Mesodermal cell (in vitro differentiated cells): ENCODE results near the gene MFAP5.

Experiments
- H3K27ac ChIP-seq: 2 replicates; pipeline ENCODE4 v1.7.0; 2013; ENCODE audit warnings: mild to moderate bottlenecking, low read depth, low read length, moderate library complexity; ENCODE audit not compliant: severe bottlenecking
- H3K36me3 ChIP-seq: 2 replicates; pipeline ENCODE4 v1.7.1; 2013; ENCODE audit warnings: mild to moderate bottlenecking, low read length, moderate library complexity; ENCODE audit not compliant: control insufficient read depth, insufficient read depth
- H3K4me1 ChIP-seq: one replicate; pipeline ENCODE4 v1.7.1; 2013; ENCODE audit warnings: mild to moderate bottlenecking, low read length; ENCODE audit not compliant: insufficient read depth, control insufficient read depth, poor library complexity, severe bottlenecking
- H3K4me3 ChIP-seq: 2 replicates; pipeline ENCODE4 v1.7.0; 2013; ENCODE audit warnings: low read length, control low read depth, mild to moderate bottlenecking; ENCODE audit not compliant: insufficient read depth, poor library complexity, severe bottlenecking; ENCODE audit errors: extremely low read depth
- H3K9me3 ChIP-seq: 2 replicates; pipeline ENCODE4 v1.7.1; 2013; ENCODE audit warnings: mild to moderate bottlenecking, low read length, moderate library complexity; ENCODE audit not compliant: control insufficient read depth
- WGBS, 2 experiments: methylation state at CpG; one replicate each; pipeline ENCODE4 v1.1.5; 2013; ENCODE audit warnings: missing lambda C conversion rate in 2 of 2; ENCODE audit not compliant: insufficient coverage in 2 of 2; 5-methylcytosine and 5-hydroxymethylcytosine counted together

The MFAP5 gene

DNA sequence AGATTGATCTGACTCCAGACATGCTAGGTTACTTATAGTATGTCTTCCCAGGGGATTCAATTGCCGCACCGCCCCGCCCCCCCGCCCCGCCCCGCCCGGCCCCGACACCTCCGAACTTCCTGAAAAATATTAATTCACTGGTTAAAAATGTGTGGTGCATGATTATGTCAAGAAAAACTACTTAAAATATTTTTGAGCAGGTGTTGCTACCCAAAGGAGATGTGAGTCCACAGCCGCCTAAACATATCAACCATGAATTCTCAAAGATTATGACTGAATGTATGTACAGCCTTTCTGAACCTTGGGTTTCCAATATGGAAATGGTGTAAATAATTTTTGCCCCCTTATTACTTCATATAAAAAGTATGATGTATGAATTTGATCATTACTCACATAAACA is 32.5 kb upstream of the MFAP5 start:
- Histone ChIP-seq H3K4me1 (peaks cover 28% of the 10 kb centered on the region), H3K9me3 (no peaks in the 10 kb centered on the region), H3K36me3 (peaks cover 2% of the 10 kb centered on the region), H3K4me3 (no peak overlapping the region), H3K27ac (no peak overlapping the region)
- 97% methylated on average over 5 of the region's 10 CpGs; no CpG with 5 or more reads in 1 of the 2 experiments for WGBS, 2 experiments

DNA sequence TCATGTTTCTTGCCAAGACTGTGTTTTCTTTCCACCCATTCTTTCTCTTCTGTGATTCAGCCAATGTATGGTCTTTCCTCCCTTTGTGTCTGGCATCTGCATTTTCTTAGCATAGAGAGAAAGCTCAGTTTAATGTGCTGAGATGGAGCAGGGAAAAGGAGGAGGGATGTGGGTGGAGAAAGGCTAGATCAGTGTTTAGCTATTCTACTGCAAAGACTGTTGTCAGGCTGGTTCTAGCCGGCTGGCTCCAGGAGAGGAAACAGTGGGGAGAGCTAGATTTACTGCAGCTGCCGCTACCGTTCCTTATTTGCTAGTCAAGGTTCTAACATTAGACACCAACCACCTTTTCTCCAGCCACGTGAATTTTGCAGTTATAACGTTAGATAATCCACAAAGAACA is 29.9 kb upstream of the MFAP5 start:
- 6% methylated on average over 3 of the region's 5 CpGs; no CpG with 5 or more reads in 1 of the 2 experiments for WGBS, 2 experiments
- Histone ChIP-seq H3K4me1 (peaks cover 38% of the 10 kb centered on the region), H3K9me3 (no peaks in the 10 kb centered on the region)

DNA sequence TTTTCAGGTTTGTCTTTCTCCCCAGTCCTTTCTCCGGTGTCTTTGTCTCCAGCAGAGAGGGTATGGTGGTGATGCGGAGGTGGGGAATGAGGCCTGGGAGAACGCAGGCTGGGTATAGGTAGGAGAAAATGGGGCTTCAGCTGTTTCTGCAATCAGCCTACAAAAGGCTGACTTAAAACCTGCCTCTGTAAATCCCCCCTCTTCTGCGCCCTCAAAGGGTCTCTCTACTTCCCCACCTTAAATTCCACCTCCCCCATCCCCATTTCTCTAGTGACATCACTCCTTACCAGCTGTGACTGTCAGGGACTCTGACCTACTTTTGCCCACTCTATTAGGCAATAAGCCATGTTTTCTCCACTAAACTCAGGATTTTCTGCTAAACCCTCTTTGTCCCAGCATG is 27.1 kb upstream of the MFAP5 start:
- Histone ChIP-seq H3K36me3 (no peaks in the 10 kb centered on the region), H3K4me1 (peaks cover 34% of the 10 kb centered on the region), H3K4me3 (no peak overlapping the region), H3K27ac (no peak overlapping the region), H3K9me3 (no peaks in the 10 kb centered on the region)
- 40 to 56% methylated on average over 1 of the region's 4 CpGs for WGBS, 2 experiments

More for the DNA sequence above, 29.9 kb upstream of the MFAP5 start:
- Histone ChIP-seq H3K36me3 (no peaks in the 10 kb centered on the region), H3K4me3 (no peak overlapping the region), H3K27ac (peak overlapping the region; percentile 82)

DNA sequence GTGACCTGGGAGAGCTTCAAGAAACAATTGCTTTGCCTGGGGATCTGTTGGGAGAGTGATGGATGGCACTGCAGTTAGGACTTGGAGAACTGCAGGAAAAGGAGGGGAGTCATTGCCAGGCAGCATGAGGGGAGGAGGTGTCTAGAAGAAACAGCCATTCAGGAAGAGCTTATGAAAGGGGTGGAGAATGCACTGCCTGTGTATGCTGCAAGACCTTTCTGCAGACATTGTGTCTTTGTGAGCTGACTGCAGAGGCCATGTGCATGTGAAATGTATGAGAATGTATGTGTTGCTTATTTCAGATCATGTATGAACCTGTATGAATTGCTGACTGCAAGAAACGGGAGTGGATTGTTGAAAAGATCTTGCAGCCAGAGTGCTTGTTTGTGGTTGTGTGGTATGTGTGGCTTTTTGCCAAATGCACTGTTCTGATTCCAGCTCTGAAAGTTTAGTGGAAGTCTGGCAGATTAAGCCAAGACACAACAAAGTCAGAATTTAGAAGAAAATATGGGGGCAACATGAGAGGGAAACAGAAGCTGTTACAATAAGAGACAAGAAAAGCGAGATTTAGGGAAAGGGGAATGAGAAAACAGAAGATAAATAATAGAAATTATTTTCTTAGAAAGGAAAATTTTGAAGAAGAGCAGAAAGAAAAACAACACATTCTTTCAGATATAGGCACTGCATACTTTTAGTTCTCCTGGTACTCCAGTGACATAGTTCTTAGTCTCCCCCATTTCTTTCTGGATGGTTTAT is 25.4 kb upstream of the MFAP5 start:
- Histone ChIP-seq H3K36me3 (no peaks in the 10 kb centered on the region), H3K27ac (peak overlapping the region; percentile 77), H3K9me3 (no peaks in the 10 kb centered on the region), H3K4me3 (no peak overlapping the region), H3K4me1 (peaks cover 33% of the 10 kb centered on the region)
- 46 to 91% methylated on average over 1 of the region's 2 CpGs for WGBS, 2 experiments

DNA sequence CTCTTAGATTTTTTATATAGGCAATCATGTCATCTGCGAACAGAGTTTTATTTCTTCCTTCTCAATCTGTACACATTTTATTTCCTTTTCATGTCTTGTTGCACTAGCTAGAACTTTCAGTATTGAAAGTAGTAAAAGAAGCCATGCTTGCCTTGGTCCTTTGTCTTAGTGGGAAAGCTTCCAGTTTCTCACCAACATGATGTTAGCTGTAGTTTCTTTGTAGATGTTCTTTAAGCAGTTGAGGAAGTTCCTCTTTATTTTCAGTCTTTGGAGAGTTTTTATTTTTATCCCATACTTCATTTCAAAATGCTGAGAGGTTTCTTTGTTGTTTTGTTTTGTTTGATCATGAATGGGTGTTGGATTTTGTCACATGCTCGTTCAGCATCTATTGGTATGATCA is 22.4 kb upstream of the MFAP5 start:
- no peak overlapping the region for H3K27ac ChIP-seq
- no peak overlapping the region for H3K4me3 ChIP-seq
- H3K36me3 ChIP-seq, result no peaks in the 10 kb centered on the region
- 88 to 100% methylated on average over 1 of the region's 2 CpGs for WGBS, 2 experiments
- H3K4me1 ChIP-seq, result peaks cover 39% of the 10 kb centered on the region
- H3K9me3 ChIP-seq, result no peaks in the 10 kb centered on the region

DNA sequence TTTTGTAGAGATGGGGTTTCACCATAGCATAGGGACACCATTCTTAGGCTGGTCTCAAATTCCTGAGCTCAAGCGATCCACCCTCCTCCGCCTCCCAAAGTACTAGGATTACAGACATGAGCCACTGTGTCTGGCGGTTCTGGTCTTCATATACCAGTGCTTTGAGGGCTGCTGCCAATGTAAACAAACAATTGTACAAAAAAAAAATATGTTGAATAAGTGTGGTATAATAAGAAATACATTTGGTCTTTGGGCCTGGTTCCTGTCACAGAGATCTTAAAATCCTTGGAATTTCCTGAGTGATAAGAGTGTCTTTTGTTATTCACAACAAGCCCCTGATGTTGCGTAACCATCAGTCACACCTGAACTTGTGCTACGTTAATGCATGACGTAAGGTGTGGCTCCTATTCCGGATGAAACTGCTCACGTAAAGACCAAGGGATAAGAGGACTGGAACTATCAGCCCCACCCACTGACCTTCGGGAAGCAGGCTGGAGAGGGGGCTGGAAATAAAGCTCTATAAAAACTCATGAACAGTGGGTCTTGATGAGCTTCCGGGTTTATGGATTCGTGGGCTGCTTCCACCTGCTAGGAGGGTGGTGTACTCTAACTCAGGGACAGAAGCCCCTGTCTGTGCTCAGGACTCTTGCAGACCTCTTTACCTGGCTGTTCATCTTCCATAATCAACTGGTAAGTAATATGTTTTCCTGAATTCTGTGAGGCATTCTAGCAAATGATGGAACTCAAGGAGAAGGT is 18.7 kb upstream of the MFAP5 start:
- WGBS, 2 experiments, result 65 to 77% methylated on average over 6 to 11 of the region's 11 CpGs
- Histone ChIP-seq H3K36me3 (no peaks in the 10 kb centered on the region), H3K4me3 (no peak overlapping the region), H3K4me1 (peaks cover 34% of the 10 kb centered on the region), H3K9me3 (no peaks in the 10 kb centered on the region), H3K27ac (no peak overlapping the region)

DNA sequence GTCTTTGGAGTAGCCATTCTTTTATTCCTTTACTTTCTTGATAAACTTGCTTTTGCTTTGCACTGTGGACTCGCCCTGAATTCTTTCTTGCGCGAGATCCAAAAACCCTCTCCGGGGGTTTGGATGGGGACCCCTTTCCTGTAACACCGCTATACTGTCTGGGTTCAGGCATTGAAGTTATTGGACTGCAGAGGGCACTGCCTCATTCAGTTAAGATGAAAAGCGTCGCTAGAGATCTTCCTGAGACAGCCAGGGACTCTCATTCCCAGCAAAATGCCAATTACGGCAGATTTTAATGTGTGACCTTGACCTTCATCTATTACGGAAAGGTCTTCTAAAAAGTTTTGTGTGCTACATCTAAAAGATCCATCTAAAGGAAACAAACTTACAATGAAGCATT is 17.9 kb upstream of the MFAP5 start:
- 88 to 94% methylated on average over 8 to 9 of the region's 9 CpGs for WGBS, 2 experiments
- no peak overlapping the region for H3K27ac ChIP-seq
- H3K9me3 ChIP-seq, result no peaks in the 10 kb centered on the region
- H3K4me1 ChIP-seq, result peaks cover 34% of the 10 kb centered on the region
- H3K36me3 ChIP-seq, result no peaks in the 10 kb centered on the region
- H3K4me3 ChIP-seq, result no peak overlapping the region

DNA sequence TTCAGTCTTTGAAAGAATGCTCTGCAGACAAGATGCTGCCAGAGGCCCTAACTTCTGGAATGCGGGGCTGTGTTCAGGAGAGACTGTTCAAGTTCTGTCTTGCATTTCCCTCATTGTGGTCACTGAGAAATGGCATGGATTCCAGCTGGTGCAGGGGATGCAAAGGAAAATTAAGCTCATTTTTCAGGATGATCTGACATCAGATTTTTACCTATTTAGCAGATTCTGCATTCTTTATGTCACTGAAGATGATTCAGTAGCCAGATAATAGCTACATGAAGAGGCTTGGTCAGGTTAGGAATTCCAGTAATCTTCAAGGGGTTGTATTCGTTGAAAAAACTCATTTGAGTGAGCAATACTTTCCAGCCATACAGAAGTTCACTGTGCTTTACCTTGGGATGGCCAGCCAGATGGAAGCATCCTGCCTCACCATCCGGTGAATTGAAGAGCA is 16.1 kb upstream of the MFAP5 start:
- Histone ChIP-seq H3K4me3 (no peak overlapping the region), H3K36me3 (no peaks in the 10 kb centered on the region), H3K9me3 (no peaks in the 10 kb centered on the region), H3K27ac (peak overlapping the region; percentile 73), H3K4me1 (peaks cover 34% of the 10 kb centered on the region)
- 90 to 100% methylated on average over 3 of the region's 3 CpGs for WGBS, 2 experiments

DNA sequence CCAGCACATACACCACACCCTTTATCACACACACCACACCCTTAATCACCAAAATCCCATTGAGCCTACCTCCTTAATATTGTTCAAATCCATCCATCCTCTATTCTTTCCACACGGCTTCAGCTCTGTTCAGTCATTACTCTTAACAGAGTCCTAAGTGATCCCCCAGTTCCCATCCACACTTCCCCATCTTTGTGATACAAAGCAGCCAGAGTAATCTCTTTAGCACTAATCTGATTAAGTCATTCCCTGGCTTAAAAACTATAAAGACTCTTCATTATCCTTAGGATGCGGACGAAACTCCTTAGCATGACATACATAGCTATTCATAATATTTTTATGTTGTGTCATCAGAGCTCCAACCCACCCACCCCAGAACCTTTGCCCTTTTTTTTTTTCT is 14.7 kb upstream of the MFAP5 start:
- no peak overlapping the region for H3K27ac ChIP-seq
- peaks cover 34% of the 10 kb centered on the region for H3K4me1 ChIP-seq
- H3K36me3 ChIP-seq, result no peaks in the 10 kb centered on the region
- WGBS, 2 experiments, result 93 to 100% methylated on average over 1 of the region's 3 CpGs
- no peak overlapping the region for H3K4me3 ChIP-seq
- H3K9me3 ChIP-seq, result no peaks in the 10 kb centered on the region

DNA sequence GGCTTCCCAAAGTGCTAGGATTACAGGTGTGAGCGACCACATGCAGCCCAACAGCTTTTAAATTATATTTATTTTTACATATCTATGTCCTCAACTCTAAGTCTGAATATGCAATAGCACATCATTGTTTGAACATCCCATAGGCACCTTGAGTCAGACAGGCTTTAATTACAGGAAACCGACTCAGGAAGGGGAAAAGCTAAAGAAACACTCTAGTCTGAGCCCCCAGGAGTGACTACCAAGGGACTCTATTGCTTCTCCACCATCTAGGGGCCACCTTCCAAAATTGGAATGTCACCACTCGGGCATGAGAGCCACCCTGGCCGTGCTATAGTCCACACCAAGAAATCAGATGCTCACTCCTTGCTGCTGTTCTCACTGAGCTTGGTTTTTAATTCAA is 14.0 kb upstream of the MFAP5 start:
- Histone ChIP-seq H3K36me3 (no peaks in the 10 kb centered on the region), H3K4me3 (no peak overlapping the region), H3K27ac (no peak overlapping the region), H3K4me1 (peaks cover 29% of the 10 kb centered on the region), H3K9me3 (no peaks in the 10 kb centered on the region)
- WGBS, 2 experiments, result 76 to 93% methylated on average over 2 to 4 of the region's 4 CpGs

DNA sequence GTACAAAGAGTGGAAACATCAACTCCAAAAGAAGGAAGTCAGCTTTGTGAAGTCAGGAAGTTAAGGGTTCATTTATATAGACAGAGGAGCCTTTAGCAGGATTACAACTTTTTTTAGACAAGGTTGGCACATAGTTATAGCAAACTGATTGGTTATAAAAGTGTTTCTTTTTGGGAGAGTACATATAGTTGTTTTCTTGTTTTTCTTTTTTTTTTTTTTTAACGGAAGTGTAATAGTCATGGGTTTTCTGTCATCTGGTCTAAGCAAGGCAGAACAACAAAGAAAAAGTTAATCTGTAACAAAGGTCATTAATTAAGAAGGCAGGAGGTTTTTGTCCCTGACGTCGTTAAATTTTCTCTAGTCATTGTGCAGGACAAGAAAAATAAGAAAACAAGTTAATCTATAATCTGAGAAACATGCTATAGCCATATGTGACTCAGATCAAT is 13.0 kb upstream of the MFAP5 start:
- no peaks in the 10 kb centered on the region for H3K36me3 ChIP-seq
- peaks cover 20% of the 10 kb centered on the region for H3K4me1 ChIP-seq
- H3K27ac ChIP-seq, result no peak overlapping the region
- H3K4me3 ChIP-seq, result no peak overlapping the region
- no peaks in the 10 kb centered on the region for H3K9me3 ChIP-seq
- no CpG with 5 or more reads among the region's 3 CpGs for WGBS, 2 experiments
